IPS-18a (cell line): ENCODE data around the gene MINPP1.

ENCODE experiments used
- H3K27ac ChIP-seq: one replicate; pipeline ENCODE4 v1.5.1; 2013; ENCODE audit warnings: low read length
- H3K27me3 ChIP-seq: one replicate; pipeline ENCODE4 v1.6.1; 2013; ENCODE audit warnings: mild to moderate bottlenecking, low read length; ENCODE audit not compliant: control insufficient read depth, insufficient read depth
- H3K36me3 ChIP-seq: one replicate; pipeline ENCODE4 v1.6.1; 2013; ENCODE audit warnings: low read depth, low read length; ENCODE audit not compliant: control insufficient read depth
- H3K4me1 ChIP-seq: one replicate; pipeline ENCODE4 v1.6.1; 2013; ENCODE audit warnings: low read depth, low read length; ENCODE audit not compliant: control insufficient read depth
- H3K4me3 ChIP-seq: one replicate; pipeline ENCODE4 v1.5.1; 2013; ENCODE audit warnings: low read length
- H3K9ac ChIP-seq: one replicate; pipeline ENCODE4 v1.6.1; 2013; ENCODE audit warnings: mild to moderate bottlenecking, low read length, moderate library complexity
- H3K9me3 ChIP-seq: one replicate; pipeline ENCODE4 v1.6.1; 2013; ENCODE audit warnings: low read depth, low read length; ENCODE audit not compliant: control insufficient read depth

Gene MINPP1

DNA sequence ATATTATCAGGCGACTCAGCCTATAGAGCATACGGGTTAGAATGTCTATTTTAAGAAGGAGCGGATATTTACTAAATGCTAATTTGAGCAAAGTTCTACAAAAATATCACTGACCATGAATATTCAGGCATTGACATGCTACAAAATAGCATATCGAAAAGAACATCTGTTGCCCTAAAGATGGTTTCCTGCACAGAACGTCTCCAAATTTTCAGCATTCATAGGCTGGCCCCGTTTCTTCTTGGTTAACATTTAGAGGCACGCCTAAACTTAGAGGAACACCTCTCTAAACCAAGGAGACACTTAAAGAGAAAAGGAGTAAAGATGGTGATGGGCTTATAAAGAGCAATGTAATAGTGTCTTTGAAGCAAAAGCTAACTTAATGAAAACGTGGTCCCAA lies 1.3 kb upstream of the MINPP1 start:
- Histone ChIP-seq H3K36me3 (peaks cover 3% of the 10 kb centered on the region), H3K4me1 (peaks cover 10% of the 10 kb centered on the region), H3K4me3 (peak overlapping the region; percentile 96), H3K27me3 (no peaks in the 10 kb centered on the region), H3K27ac (no peak overlapping the region), H3K9ac (no peak overlapping the region), H3K9me3 (no peaks in the 10 kb centered on the region)

DNA sequence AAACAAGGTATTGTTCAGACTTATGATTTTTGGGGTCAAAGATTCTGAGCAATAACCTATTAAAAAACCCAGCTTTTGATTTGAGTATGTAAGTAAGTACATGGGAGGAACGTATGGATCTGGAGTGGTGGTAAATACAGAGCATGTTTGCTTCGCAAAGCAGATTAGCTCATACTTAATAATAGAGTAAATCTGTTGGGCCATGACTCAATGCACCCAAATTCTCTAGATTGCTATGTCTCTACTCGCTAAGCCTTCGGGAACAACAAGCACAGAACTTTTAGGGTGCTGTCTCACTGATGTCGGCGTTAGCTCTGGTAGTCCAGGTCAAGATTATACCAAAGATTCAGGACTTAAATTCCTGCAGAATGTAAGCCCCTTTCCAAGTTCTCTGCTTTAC lies 807 bp upstream of the MINPP1 start:
- H3K36me3 ChIP-seq: peaks cover 8% of the 10 kb centered on the region
- H3K9me3 ChIP-seq: no peaks in the 10 kb centered on the region
- H3K9ac ChIP-seq: peak overlapping the region; percentile 58
- H3K4me1 ChIP-seq: peaks cover 10% of the 10 kb centered on the region
- no peaks in the 10 kb centered on the region for H3K27me3 ChIP-seq
- H3K4me3 ChIP-seq: peak overlapping the region; percentile 96
- no peak overlapping the region for H3K27ac ChIP-seq

DNA sequence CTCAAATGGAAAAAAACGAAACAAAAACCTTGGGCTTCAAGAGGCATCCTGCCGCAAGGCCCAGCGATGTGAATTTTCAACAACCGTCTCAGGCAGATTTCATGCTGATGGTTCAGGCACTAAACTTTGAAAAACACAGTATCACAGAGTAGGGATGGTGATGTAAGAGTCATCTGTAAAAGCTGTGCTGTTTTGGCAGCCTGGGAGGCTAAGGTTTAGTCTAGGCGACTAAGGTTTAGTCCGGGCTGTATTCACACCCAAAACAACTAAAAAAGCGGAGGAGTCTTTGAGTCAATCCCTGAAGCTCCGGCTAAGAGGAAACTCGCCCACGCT lies 420 bp upstream of the MINPP1 start:
- H3K9ac ChIP-seq: peak overlapping the region; percentile 58
- peaks cover 12% of the 10 kb centered on the region for H3K36me3 ChIP-seq
- H3K4me1 ChIP-seq: peaks cover 10% of the 10 kb centered on the region
- peak overlapping the region; percentile 96 for H3K4me3 ChIP-seq
- H3K9me3 ChIP-seq: no peaks in the 10 kb centered on the region
- no peak overlapping the region for H3K27ac ChIP-seq
- no peaks in the 10 kb centered on the region for H3K27me3 ChIP-seq

DNA sequence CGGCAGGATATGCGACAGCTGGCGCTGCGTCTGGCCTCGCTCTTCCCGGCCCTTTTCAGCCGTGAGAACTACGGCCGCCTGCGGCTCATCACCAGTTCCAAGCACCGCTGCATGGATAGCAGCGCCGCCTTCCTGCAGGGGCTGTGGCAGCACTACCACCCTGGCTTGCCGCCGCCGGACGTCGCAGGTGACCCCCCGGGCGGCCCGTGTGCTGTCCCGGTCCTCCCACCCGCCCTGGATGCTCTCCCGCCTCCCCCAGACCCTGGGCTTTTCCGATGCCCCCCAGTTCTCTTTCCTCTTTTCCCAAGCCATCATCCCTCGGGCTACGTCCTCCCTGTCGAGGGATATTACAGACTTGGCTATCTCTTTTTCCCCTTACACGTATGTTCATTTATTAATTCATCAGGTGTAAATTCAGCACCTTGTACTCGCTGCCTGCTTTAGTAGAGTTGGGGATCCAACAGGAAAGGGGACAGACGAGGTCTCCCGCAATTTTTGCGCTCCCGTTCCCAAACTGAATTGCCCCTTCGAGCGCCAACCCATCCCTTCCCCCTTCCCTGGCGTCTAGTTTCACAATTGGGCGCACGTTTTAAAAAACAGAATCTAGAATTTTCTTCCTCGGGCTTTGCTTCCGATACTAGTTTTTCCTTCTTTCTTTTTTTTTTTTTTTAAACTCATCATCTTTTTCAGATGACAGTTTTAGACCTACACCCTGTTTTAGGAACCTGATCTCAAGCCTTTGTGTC lies 846 bp downstream of the MINPP1 start:
- Histone ChIP-seq H3K9me3 (no peaks in the 10 kb centered on the region), H3K36me3 (peaks cover 24% of the 10 kb centered on the region), H3K4me3 (peak overlapping the region; percentile 96), H3K9ac (peak overlapping the region; percentile 58), H3K27ac (no peak overlapping the region), H3K27me3 (no peaks in the 10 kb centered on the region), H3K4me1 (peaks cover 10% of the 10 kb centered on the region)

DNA sequence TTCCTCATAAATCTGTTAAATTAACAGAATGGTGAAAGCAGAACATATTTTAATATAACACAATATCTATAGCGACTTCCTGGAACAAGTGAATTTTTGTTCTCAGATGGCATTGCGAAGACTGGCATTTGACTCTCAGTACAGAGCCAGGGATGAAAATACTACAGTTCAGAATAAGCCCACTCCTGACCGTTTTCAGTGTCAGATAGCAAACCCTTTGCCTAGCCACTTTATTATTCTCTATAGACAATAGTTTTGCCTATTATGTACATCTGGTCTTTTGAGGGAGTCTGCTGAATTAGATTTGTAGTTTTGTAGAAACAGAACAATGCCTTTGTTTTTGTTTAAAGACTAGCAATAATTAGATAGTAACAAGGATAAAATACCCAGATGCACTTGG lies 2.3 kb downstream of the MINPP1 start:
- H3K4me3 ChIP-seq: peak overlapping the region; percentile 96

DNA sequence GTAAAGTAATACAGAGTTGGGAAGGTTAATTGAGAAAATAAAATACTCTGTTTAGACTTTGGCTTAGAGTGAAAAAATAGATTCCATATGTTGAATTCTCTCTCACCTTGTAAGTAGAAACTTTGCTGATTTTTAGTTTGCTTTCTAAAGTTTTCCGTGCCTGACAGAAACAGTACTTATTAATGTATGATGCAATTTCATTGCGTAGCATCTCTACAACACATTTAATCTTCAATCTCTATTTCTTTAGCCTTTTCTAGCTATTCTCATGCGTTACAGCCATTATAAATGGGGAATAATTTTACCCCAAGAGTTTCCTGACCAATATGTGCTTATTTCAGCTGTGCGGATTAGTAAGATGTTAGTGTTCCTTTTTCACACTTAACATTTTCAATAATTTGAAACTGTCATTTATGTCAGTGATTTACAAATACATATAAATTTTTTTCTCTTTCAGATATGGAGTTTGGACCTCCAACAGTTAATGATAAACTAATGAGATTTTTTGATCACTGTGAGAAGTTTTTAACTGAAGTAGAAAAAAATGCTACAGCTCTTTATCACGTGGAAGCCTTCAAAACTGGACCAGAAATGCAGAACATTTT lies 3.3 kb downstream of the MINPP1 start:
- H3K27me3 ChIP-seq: no peaks in the 10 kb centered on the region
- peaks cover 37% of the 10 kb centered on the region for H3K36me3 ChIP-seq
- H3K9ac ChIP-seq: no peak overlapping the region
- no peaks in the 10 kb centered on the region for H3K9me3 ChIP-seq
- no peak overlapping the region for H3K4me3 ChIP-seq
- no peak overlapping the region for H3K27ac ChIP-seq
- H3K4me1 ChIP-seq: peaks cover 10% of the 10 kb centered on the region

More for the DNA sequence above, 2.3 kb downstream of the MINPP1 start:
- Histone ChIP-seq H3K4me1 (peaks cover 10% of the 10 kb centered on the region), H3K9me3 (no peaks in the 10 kb centered on the region), H3K27me3 (no peaks in the 10 kb centered on the region), H3K27ac (no peak overlapping the region), H3K36me3 (peaks cover 30% of the 10 kb centered on the region), H3K9ac (peak overlapping the region; percentile 11)

DNA sequence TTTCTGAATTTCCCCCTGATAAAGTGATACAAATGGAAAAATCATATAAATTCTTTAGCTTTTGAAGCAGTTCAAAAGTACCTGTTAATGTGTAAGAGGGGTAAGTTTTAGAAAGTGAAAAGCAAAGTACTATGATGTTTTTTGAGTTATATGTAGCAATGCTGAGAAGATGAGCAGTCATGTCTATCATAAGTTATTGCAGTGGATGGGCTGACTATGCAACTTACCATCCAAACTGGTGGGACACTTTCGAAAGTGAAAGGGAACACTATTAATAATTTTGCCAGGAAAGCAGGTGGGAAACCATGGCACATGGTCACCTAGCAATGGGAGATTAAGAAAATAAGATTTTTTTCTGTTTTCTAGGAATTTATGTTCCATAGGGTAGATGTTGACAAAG lies 4.1 kb downstream of the MINPP1 start:
- H3K4me3 ChIP-seq: no peak overlapping the region
- peaks cover 10% of the 10 kb centered on the region for H3K4me1 ChIP-seq
- H3K9me3 ChIP-seq: no peaks in the 10 kb centered on the region
- H3K27me3 ChIP-seq: no peaks in the 10 kb centered on the region
- H3K9ac ChIP-seq: no peak overlapping the region
- peaks cover 43% of the 10 kb centered on the region for H3K36me3 ChIP-seq
- H3K27ac ChIP-seq: no peak overlapping the region

DNA sequence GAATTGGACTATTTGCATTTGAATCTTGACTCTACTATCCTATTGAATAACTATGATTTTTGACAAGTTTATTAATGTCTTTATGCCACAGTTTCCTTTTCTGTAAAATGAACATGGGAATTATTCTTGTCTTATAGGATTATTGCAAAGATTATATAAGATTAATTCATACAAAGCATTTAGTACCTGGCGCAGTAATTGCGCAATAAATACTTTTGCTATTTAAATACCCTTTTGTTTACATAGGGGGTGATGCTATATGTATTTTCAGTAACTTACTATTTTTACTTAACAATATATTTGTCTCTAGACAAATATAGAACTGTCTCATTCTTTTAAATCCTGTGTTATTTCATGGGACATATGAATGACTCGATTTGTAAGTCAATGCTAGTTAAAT lies 5.3 kb downstream of the MINPP1 start:
- H3K36me3 ChIP-seq: peaks cover 53% of the 10 kb centered on the region
- no peak overlapping the region for H3K4me3 ChIP-seq
- H3K27ac ChIP-seq: no peak overlapping the region
- H3K9me3 ChIP-seq: no peaks in the 10 kb centered on the region
- H3K9ac ChIP-seq: no peak overlapping the region
- H3K27me3 ChIP-seq: no peaks in the 10 kb centered on the region
- H3K4me1 ChIP-seq: peaks cover 10% of the 10 kb centered on the region

DNA sequence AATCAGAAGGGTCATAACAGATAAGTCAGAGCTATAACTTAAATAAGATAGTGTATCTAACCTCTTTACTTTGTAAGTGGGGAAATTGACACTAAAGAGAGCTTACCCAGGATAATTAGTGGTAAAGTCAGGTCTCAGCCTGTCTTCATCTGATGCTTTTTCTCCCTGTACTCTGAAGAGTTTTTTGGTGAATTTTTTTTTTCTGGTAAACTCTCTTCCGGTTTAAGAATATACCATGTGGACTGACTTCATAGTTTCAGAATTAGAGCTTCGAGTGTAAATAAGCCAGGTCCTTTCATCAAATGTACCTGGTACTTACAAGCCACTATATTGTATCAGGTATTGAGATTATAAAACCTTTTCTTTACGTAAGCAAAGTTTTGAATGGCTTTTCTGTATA lies 6.8 kb downstream of the MINPP1 start:
- Histone ChIP-seq H3K4me3 (no peak overlapping the region), H3K27ac (no peak overlapping the region), H3K9ac (no peak overlapping the region), H3K4me1 (peaks cover 5% of the 10 kb centered on the region), H3K36me3 (peaks cover 53% of the 10 kb centered on the region), H3K9me3 (no peaks in the 10 kb centered on the region), H3K27me3 (no peaks in the 10 kb centered on the region)

DNA sequence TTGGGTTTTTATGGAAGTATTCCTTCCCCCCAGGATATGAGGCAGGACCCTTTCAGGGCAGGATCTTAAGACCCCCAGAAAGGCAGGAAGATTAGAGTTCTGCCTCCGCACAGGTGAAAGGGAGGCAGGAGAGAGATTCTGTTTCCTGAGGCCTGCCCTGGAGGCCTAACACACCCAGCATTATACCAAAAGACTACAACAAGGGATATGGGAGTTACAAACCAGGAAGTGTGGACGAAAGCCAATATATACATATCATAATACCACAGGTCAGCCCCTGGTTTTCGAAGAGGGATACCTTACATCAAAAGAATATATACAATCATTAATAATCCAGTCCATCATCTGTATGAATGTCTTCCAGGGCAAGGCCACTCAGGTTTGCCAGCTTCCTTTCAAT lies 14.2 kb downstream of the MINPP1 start:
- H3K9me3 ChIP-seq: no peaks in the 10 kb centered on the region

DNA sequence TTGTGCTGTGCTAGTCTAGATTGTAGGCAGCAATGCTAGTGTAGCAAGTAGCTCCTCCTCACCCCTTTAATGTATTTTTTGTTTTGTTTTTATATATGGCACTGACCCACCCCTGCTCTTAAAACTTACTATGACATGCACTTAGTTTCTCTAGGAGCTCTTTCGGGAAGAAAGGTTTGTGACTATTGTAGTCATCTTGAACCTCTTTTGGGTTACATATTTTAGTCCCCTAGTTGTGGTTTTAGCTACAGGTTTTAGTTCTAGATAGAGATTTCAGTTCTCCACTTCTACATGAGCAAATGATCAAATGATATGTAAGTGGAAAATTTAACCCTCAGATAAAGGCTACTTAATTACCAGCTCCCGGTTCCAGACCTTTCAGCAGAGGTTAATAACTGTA lies 14.9 kb downstream of the MINPP1 start:
- Histone ChIP-seq H3K9ac (no peak overlapping the region), H3K9me3 (no peaks in the 10 kb centered on the region), H3K27ac (no peak overlapping the region), H3K4me3 (no peak overlapping the region), H3K4me1 (no peaks in the 10 kb centered on the region), H3K36me3 (peaks cover 24% of the 10 kb centered on the region), H3K27me3 (no peaks in the 10 kb centered on the region)

More for the DNA sequence above, 14.2 kb downstream of the MINPP1 start:
- H3K4me1 ChIP-seq: no peaks in the 10 kb centered on the region
- peaks cover 30% of the 10 kb centered on the region for H3K36me3 ChIP-seq
- H3K27me3 ChIP-seq: no peaks in the 10 kb centered on the region
- no peak overlapping the region for H3K4me3 ChIP-seq
- no peak overlapping the region for H3K27ac ChIP-seq
- H3K9ac ChIP-seq: no peak overlapping the region

DNA sequence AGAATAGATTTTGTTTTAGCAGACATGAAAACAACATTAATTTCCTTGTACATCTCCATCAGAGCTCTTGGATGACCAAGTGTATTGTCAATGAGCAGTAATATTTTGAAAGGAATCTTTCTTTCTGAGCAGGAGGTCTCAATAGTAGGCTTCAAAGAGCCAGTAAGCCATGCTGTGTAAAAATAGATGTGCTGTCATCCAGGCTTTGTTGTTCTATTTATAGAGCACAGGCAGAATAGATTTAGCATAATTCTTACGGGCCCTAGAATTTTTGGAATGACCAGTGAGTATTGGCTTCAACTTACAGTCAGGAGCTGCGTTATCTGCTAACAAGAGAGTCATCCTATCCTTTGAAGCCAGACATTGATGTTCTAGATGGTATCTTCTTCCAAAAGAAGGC lies 19.0 kb downstream of the MINPP1 start:
- Histone ChIP-seq H3K4me3 (no peak overlapping the region), H3K9me3 (no peaks in the 10 kb centered on the region), H3K27ac (no peak overlapping the region), H3K27me3 (no peaks in the 10 kb centered on the region), H3K36me3 (peaks cover 15% of the 10 kb centered on the region), H3K9ac (no peak overlapping the region), H3K4me1 (no peaks in the 10 kb centered on the region)
